WTC11 (cell line): Measurements from ENCODE around the gene INHA.

Experiments used
- AFF4 ChIP-seq: sonication (generic); formaldehyde crosslinking; IDR thresholded peaks from 2 replicates; pipeline ENCODE4 v1.8.1; 2023; ENCODE audit warnings: mild to moderate bottlenecking, missing genetic modification reagents, borderline replicate concordance
- SMAD3 ChIP-seq: sonication (generic); formaldehyde crosslinking; IDR thresholded peaks from 2 replicates; pipeline ENCODE4 v1.8.0; 2022; ENCODE audit warnings: missing genetic modification reagents, mild to moderate bottlenecking, borderline replicate concordance
- SP1 ChIP-seq: sonication (generic); formaldehyde crosslinking; conservative IDR thresholded peaks from 2 replicates; pipeline ENCODE4 v1.8.1; 2022; ENCODE audit warnings: missing genetic modification reagents
- TEAD4 ChIP-seq: sonication (generic); formaldehyde crosslinking; IDR thresholded peaks from 2 replicates; pipeline ENCODE4 v1.8.0; 2022; ENCODE audit warnings: mild to moderate bottlenecking, missing genetic modification reagents
- ZBTB43 ChIP-seq: sonication (generic); formaldehyde crosslinking; IDR thresholded peaks from 2 replicates; pipeline ENCODE4 v1.8.1; 2023; ENCODE audit warnings: mild to moderate bottlenecking, missing genetic modification reagents
- TF ChIP-seq, protein P1 (sequence below): fragments of 200-600 bp; IDR thresholded peaks from 2 replicates; pipeline ENCODE4 v1.8.0; 2022; ENCODE audit warnings: antibody characterized with exemption
- TF ChIP-seq, protein P2 (sequence below): fragments of 250-450 bp; sonication (Bioruptor Pico); IDR thresholded peaks from 2 replicates; pipeline ENCODE4 v1.8.0; 2021; ENCODE audit warnings: mild to moderate bottlenecking

GRCh38 chr2:219525533-219526232 is 46.4 kb upstream of the INHA start:
- TF ChIP-seq, protein P1, sequence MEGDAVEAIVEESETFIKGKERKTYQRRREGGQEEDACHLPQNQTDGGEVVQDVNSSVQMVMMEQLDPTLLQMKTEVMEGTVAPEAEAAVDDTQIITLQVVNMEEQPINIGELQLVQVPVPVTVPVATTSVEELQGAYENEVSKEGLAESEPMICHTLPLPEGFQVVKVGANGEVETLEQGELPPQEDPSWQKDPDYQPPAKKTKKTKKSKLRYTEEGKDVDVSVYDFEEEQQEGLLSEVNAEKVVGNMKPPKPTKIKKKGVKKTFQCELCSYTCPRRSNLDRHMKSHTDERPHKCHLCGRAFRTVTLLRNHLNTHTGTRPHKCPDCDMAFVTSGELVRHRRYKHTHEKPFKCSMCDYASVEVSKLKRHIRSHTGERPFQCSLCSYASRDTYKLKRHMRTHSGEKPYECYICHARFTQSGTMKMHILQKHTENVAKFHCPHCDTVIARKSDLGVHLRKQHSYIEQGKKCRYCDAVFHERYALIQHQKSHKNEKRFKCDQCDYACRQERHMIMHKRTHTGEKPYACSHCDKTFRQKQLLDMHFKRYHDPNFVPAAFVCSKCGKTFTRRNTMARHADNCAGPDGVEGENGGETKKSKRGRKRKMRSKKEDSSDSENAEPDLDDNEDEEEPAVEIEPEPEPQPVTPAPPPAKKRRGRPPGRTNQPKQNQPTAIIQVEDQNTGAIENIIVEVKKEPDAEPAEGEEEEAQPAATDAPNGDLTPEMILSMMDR = no peak
- TF ChIP-seq TEAD4 (CRISPR knock-in tag) (no peak), SMAD3 (no peak), AFF4 (CRISPR knock-in tag) (no peak), ZBTB43 (CRISPR knock-in tag) (no peak), SP1 (CRISPR knock-in tag) (no peak)
- TF ChIP-seq, protein P2, sequence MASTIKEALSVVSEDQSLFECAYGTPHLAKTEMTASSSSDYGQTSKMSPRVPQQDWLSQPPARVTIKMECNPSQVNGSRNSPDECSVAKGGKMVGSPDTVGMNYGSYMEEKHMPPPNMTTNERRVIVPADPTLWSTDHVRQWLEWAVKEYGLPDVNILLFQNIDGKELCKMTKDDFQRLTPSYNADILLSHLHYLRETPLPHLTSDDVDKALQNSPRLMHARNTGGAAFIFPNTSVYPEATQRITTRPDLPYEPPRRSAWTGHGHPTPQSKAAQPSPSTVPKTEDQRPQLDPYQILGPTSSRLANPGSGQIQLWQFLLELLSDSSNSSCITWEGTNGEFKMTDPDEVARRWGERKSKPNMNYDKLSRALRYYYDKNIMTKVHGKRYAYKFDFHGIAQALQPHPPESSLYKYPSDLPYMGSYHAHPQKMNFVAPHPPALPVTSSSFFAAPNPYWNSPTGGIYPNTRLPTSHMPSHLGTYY (CRISPR knock-in tag) = no peak
